ENCODE data around the gene RER1.

RER1 gene

GRCh38 chr1:2376261-2376741 lies 15.3 kb upstream of the RER1 start:
- Histone ChIP-seq H3K36me3 (peaks cover 0 to 19% (median 9%) of the 10 kb centered on the region in 3 donors), H3K27me3 (no peaks in the 10 kb centered on the region), H3K4me1 (peaks cover 0 to 5% (median 3%) of the 10 kb centered on the region in 4 donors), H3K27ac (no peak overlapping the region), H3K9me3 (no peaks in the 10 kb centered on the region), H3K4me3 (no peak overlapping the region)
- DNase-seq: no peak
- no peak for TF ChIP-seq CTCF (IDR thresholded peaks at IDR 0.05)
- intact Hi-C loops (cut with DNase I; ENCODE audit: low total_unique reads): no loop called here

GRCh38 chr1:2376931-2377672 lies 14.5 kb upstream of the RER1 start:
- Histone ChIP-seq H3K36me3 (peaks cover 0 to 11% (median 3%) of the 10 kb centered on the region in 3 donors), H3K27me3 (no peaks in the 10 kb centered on the region), H3K9me3 (no peaks in the 10 kb centered on the region), H3K27ac (no peak overlapping the region), H3K4me3 (no peak overlapping the region), H3K4me1 (peaks cover 0 to 13% (median 11%) of the 10 kb centered on the region in 4 donors)
- DNase-seq: no peak
- intact Hi-C loops (cut with DNase I; ENCODE audit: low total_unique reads): no loop called here
- no peak for TF ChIP-seq CTCF (IDR thresholded peaks at IDR 0.05)

GRCh38 chr1:2377751-2378440 lies 13.7 kb upstream of the RER1 start:
- Histone ChIP-seq H3K27me3 (no peaks in the 10 kb centered on the region), H3K9me3 (no peaks in the 10 kb centered on the region), H3K36me3 (peaks cover 0 to 3% (median 0%) of the 10 kb centered on the region in 3 donors), H3K27ac (no peak overlapping the region), H3K4me3 (no peak overlapping the region), H3K4me1 (peaks cover 0 to 16% (median 12%) of the 10 kb centered on the region in 4 donors)
- DNase-seq: no peak
- intact Hi-C loops (cut with DNase I; ENCODE audit: low total_unique reads): no loop called here
- TF ChIP-seq CTCF (IDR thresholded peaks at IDR 0.05): no peak

- peaks cover 0 to 16% (median 12%) of the 10 kb centered on the region in 4 donors for H3K4me1 ChIP-seq
- intact Hi-C loops (cut with DNase I; ENCODE audit: low total_unique reads): no loop called here
- DNase-seq: no peak
- H3K36me3 ChIP-seq: no peaks in the 10 kb centered on the region
- no peaks in the 10 kb centered on the region for H3K9me3 ChIP-seq
- H3K27me3 ChIP-seq: no peaks in the 10 kb centered on the region
- no peak overlapping the region for H3K4me3 ChIP-seq
- H3K27ac ChIP-seq: no peak overlapping the region
- TF ChIP-seq CTCF (IDR thresholded peaks at IDR 0.05): no peak
Observed at GRCh38 chr1:2378441-2378851, 13.2 kb upstream of the RER1 start.

- TF ChIP-seq CTCF (IDR thresholded peaks at IDR 0.05): no peak
- Histone ChIP-seq H3K27me3 (no peaks in the 10 kb centered on the region), H3K36me3 (no peaks in the 10 kb centered on the region), H3K4me1 (peaks cover 0 to 16% (median 12%) of the 10 kb centered on the region in 4 donors), H3K9me3 (no peaks in the 10 kb centered on the region), H3K27ac (no peak overlapping the region), H3K4me3 (no peak overlapping the region)
- no peak for DNase-seq
- intact Hi-C loops (cut with DNase I; ENCODE audit: low total_unique reads): no loop called here
Observed at GRCh38 chr1:2378956-2379732, 12.5 kb upstream of the RER1 start.
